AG04449 (cell line): Measurements from ENCODE around the gene KCNMB1.
A peak's percentile ranks its signal among the peaks of the same experiment; 100 is the strongest.

Source experiments
- CTCF ChIA-PET: fragments of 350-600 bp; formaldehyde crosslinking; extraction: SDS; loops from one replicate; lab custom pipeline; 2021; ENCODE audit warnings: antibody characterized with exemption; lab: Yijun Ruan, JAX
- POLR2A ChIA-PET: fragments of 400-600, 350-600 bp; formaldehyde crosslinking; extraction: SDS; loops from one replicate; lab custom pipeline; 2020; ENCODE audit warnings: antibody characterized with exemption, inconsistent platforms; lab: Yijun Ruan, JAX
- DNase-seq: peaks from one replicate; pipeline ENCODE4 v3.0.0-alpha.2; 2010; ENCODE audit warnings: low read depth, low spot score
- H3K4me3 ChIP-seq: 2 replicates; pipeline ENCODE4 v1.5.1; 2011; ENCODE audit warnings: low read depth, mild to moderate bottlenecking, control low read depth, low read length
- TF ChIP-seq, protein P1 (sequence below): IDR thresholded peaks from one replicate; pipeline ENCODE4 v1.5.1; 2011; ENCODE audit warnings: mild to moderate bottlenecking, moderate library complexity, low read length, control low read depth, inconsistent platforms; ENCODE audit not compliant: insufficient read depth; ENCODE audit errors: missing control alignments

KCNMB1 gene

DNA sequence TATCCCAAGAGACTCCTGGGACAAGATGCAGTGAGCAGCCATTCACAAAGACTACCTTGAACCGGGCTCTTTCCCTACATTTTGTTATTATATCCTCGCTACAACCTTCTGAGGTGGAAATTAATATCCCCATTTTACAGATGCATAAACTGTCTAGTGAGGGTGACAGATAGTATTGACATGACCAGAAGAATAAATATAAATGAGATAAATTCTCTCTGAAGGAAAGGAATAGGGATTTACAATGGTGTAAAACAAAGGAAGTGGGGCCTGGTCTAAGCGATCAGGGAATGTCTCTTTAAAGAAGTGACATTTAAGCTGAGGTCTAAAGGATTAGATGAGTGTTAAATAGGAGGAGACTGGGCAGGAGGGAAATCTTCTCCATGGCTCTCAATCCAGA is 43.5 kb upstream of the KCNMB1 start:
- ChIA-PET POLR2A (no interaction called here), CTCF (interaction anchor here (0.8 to 7.2 kb wide), 8 partner anchors 11 to 207 kb away, joined by 3 to 292 read pairs (median 18); no protein-coding TSS in a partner anchor)
- TF ChIP-seq, protein P1, sequence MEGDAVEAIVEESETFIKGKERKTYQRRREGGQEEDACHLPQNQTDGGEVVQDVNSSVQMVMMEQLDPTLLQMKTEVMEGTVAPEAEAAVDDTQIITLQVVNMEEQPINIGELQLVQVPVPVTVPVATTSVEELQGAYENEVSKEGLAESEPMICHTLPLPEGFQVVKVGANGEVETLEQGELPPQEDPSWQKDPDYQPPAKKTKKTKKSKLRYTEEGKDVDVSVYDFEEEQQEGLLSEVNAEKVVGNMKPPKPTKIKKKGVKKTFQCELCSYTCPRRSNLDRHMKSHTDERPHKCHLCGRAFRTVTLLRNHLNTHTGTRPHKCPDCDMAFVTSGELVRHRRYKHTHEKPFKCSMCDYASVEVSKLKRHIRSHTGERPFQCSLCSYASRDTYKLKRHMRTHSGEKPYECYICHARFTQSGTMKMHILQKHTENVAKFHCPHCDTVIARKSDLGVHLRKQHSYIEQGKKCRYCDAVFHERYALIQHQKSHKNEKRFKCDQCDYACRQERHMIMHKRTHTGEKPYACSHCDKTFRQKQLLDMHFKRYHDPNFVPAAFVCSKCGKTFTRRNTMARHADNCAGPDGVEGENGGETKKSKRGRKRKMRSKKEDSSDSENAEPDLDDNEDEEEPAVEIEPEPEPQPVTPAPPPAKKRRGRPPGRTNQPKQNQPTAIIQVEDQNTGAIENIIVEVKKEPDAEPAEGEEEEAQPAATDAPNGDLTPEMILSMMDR: no peak
- DNase-seq: no peak
- H3K4me3 ChIP-seq: no peak overlapping the region

DNA sequence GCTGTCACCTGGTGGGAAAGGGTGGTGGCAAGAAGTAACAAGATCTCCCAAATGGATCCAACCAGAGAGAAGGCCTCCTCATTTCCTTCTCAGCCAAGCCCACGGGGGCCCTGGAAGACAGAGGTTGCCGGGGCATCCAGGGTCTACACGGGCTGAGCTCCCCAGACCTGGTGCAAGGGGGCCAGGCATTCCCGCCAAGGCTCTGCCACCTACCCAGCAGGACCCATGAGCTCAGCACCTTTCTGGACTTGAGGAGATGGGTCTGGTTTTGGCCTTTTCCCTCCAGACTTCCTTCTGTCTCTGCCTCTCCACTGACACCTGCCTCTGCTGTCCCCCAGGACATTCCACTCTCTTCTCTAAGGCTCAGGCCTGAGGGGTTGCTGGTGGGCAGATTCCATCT is 42.4 kb upstream of the KCNMB1 start:
- no peak for DNase-seq
- H3K4me3 ChIP-seq: no peak overlapping the region
- ChIA-PET POLR2A (no interaction called here), CTCF (interaction anchor here (0.8 to 7.2 kb wide), 7 partner anchors 10 to 206 kb away, joined by 3 to 292 read pairs (median 5); no protein-coding TSS in a partner anchor)
- TF ChIP-seq, protein P1: no peak

DNA sequence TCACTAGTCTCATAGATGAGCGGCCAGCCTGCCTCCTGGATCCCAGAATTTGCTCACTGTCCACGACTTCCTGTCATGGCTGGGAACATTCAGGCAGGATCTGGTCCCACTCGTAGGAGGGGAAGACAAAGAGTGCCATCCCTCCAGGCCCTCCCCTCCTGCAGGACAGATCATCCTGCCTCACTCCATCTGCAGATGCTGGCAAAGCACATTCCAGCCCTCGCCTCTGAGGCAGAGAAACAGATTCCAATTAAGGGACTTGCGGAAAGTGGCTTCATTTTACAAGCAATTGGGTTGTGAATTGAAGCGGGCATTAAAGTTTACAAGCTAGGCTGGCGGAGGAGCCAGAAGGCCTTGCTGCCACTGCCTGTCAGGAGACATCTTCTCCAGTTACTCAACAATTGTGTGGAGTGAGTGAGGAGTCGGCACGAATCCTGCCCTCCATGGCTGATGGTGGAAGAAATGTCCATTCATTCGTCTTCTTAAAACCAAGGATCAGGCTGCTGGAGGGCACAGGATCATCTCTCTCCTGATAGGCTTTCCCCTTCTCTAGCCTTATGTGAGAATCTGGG is 41.8 kb upstream of the KCNMB1 start:
- TF ChIP-seq, protein P1: no peak
- no peak for DNase-seq
- POLR2A ChIA-PET: no interaction called here

DNA sequence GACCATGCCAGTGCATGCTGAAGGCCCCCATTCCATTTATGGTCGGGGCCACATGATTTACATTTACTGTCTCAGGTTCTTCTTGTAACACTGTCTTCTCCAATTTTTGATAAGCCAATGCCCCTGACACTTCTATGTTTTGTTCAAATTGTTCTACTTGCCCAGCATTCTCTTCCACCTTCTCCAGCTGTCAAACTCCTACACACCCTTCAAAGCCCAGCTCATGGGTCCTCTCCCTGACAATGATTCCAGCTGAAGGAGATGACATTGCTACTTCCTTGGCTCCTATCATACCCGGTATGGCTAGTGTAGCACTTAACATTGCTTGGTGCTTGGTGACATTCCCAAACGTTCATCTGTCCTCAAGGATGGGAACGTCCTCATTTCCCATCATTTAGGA is 41.1 kb upstream of the KCNMB1 start:
- TF ChIP-seq, protein P1: no peak
- no peak for DNase-seq
- POLR2A ChIA-PET: no interaction called here
- CTCF ChIA-PET: interaction anchor here (1.6 to 7.2 kb wide), 3 partner anchors 167 to 205 kb away, joined by 3 to 292 read pairs (median 176); no protein-coding TSS in a partner anchor
- H3K4me3 ChIP-seq: no peak overlapping the region

More for the DNA sequence above, 41.8 kb upstream of the KCNMB1 start:
- CTCF ChIA-PET: interaction anchor here (1.6 to 7.2 kb wide), 4 partner anchors 166 to 205 kb away, joined by 3 to 292 read pairs (median 90); no protein-coding TSS in a partner anchor
- no peak overlapping the region for H3K4me3 ChIP-seq

DNA sequence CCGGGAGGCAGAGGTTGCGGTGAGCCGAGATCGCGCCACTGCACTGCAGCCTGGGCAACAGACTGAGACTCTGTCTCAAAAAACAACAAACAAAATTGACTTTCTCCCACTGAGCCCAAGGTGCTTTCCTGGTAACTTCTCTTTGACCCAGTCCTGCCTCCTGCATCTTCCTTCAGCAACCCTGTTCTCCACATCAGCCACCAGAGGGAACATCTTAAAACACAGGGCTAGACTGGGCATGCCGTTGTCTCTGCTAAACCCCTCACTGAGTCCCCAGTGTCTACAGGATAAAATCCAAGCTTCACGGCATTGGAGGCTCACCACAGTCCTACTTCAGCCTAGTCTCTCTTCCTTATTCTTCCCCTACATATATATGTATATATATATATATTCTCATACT is 39.8 kb upstream of the KCNMB1 start:
- ChIA-PET CTCF (interaction anchor here (3.0 to 14.4 kb wide), 3 partner anchors 195 to 204 kb away, joined by 15 to 314 read pairs (median 54); no protein-coding TSS in a partner anchor), POLR2A (no interaction called here)
- TF ChIP-seq, protein P1: peak; percentile 40
- DNase-seq: no peak
- H3K4me3 ChIP-seq: no peak overlapping the region

DNA sequence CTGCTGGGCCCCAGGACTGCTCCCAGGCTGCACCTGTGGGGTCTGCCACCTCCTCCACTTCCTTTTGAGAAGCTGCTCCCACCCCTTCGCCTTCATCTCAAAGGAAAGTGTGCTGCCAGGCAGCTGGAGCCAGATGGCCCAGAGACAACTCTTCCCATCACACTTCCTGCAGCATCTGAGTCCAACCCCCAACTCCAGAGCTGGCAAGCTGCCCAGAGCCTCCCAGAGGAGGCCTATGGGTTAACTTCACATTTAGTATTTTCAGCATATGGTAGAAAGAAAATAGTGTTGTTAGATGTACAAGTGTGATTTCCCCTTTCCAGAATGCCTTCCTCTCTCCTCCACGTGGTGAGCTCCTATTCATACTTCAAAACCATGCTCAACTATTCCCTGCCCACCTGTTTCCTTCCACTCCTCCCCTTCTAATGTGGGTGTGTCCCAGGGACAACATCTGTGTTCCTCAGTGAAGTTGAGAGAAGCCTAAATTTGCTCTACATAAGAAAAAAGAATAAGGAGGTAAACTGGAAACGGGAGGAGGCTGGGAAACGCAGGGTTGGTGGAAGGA is 38.6 kb upstream of the KCNMB1 start:
- TF ChIP-seq, protein P1: no peak
- CTCF ChIA-PET: interaction anchor here (1.0 to 14.4 kb wide), 8 partner anchors 11 to 206 kb away, joined by 3 to 314 read pairs (median 4); no protein-coding TSS in a partner anchor
- POLR2A ChIA-PET: no interaction called here
- H3K4me3 ChIP-seq: no peak overlapping the region
- DNase-seq: no peak
